Measurements from ENCODE around the gene RAD50. TPM values are rescaled to one million over a fixed set of nuclear protein-coding genes. Genes with fewer than 3 reads are reported as not detected.
A peak's percentile ranks its signal among the peaks of the same experiment; 100 is the strongest.
"Not testable (repeated sequence)": the region's sequence is repeated elsewhere in the genome, so short reads cannot be mapped to it uniquely, and the experiment has no call there.

The RAD50 gene
- total RNA-seq, 2 donors from 2014 or later, result 20.2 to 37.0 TPM

DNA sequence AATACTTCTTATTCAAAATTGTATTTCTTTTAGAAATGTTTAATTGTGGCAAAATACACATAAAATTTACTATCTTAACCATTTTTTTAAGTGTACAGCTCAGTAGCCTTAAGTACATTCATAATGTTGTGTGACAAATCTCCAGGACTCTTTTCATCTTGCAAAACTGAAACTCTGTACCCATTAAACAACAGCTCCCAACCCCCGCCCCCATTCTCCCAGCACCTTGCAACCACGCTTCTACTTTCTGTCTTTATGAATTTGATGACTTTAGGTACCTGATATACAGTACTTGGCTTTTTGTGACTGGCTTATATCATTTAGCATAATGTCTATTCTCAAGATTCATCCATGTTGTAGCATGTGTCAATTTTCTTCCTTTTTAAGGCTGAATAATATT, 10.7 kb upstream of the RAD50 start:
- 93% methylated on average over 2 of the region's 2 CpGs for WGBS
- TF ChIP-seq, protein P1, sequence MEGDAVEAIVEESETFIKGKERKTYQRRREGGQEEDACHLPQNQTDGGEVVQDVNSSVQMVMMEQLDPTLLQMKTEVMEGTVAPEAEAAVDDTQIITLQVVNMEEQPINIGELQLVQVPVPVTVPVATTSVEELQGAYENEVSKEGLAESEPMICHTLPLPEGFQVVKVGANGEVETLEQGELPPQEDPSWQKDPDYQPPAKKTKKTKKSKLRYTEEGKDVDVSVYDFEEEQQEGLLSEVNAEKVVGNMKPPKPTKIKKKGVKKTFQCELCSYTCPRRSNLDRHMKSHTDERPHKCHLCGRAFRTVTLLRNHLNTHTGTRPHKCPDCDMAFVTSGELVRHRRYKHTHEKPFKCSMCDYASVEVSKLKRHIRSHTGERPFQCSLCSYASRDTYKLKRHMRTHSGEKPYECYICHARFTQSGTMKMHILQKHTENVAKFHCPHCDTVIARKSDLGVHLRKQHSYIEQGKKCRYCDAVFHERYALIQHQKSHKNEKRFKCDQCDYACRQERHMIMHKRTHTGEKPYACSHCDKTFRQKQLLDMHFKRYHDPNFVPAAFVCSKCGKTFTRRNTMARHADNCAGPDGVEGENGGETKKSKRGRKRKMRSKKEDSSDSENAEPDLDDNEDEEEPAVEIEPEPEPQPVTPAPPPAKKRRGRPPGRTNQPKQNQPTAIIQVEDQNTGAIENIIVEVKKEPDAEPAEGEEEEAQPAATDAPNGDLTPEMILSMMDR (IDR thresholded peaks at IDR 0.05), result no peak
- TF ChIP-seq POLR2AphosphoS5 (IDR thresholded peaks at IDR 0.05), result no peak
- no peak for TF ChIP-seq POLR2A (IDR thresholded peaks at IDR 0.05)
- Histone ChIP-seq H3K36me3 (no peaks in the 10 kb centered on the region), H3K27ac (no peak overlapping the region), H3K4me3 (no peak overlapping the region), H3K9me3 (no peaks in the 10 kb centered on the region), H3K4me1 (replicated peaks) (no peaks in the 10 kb centered on the region), H3K27me3 (replicated peaks; ENCODE audit: insufficient read depth) (no peaks in the 10 kb centered on the region)
- intact Hi-C loops (cut with DNase I), result no loop called here
- DNase-seq (ENCODE audit: low spot score), result no peak

DNA sequence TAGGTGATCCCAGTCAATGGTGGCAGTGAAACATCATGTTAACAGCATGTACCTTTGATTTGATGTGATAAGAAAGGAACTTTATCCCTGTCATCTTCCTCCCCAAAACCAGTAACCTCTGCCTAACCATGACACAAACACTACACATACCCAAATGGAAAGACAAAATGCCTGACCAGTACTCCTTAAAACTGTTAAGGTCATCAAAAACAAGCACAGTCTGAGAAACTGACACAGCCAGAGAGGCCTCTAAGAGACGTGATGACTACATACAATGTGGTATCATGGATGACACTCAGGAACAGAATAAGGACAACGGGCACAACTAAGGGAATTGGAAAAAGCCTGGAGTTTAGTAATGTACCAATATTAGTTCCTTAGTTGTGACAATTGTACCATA, 9.5 kb upstream of the RAD50 start:
- Histone ChIP-seq H3K4me1 (replicated peaks) (no peaks in the 10 kb centered on the region), H3K36me3 (no peaks in the 10 kb centered on the region), H3K27me3 (replicated peaks; ENCODE audit: insufficient read depth) (no peaks in the 10 kb centered on the region), H3K4me3 (no peak overlapping the region), H3K9me3 (no peaks in the 10 kb centered on the region), H3K27ac (no peak overlapping the region)
- no peak for TF ChIP-seq POLR2A (IDR thresholded peaks at IDR 0.05)
- intact Hi-C loops (cut with DNase I), result no loop called here
- no peak for DNase-seq (ENCODE audit: low spot score)
- WGBS, result 81% methylated on average over 2 of the region's 2 CpGs

DNA sequence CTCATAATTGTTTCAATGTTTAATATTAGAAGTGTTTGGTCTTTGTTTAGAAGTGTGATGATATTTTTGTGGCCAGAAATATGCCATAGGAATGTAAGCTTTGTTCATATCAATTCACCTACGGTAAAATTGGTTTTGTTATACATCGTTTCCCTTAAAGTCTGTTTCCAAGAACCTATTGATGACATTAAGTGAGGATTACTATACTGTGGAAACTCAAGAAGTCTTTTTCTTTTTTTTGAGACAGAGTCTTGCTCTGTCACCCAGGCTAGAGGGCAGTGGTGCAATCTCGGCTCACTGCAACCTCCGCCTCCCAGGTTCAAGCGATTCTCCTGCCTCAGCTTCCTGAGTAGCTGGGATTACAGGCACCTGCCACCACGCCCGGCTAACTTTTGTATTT, 7.9 kb upstream of the RAD50 start:
- 92% methylated on average over 7 of the region's 7 CpGs for WGBS
- H3K4me3 ChIP-seq; intact Hi-C loops (cut with DNase I); H3K36me3 ChIP-seq; DNase-seq (ENCODE audit: low spot score); H3K27ac ChIP-seq; H3K4me1 ChIP-seq (replicated peaks); H3K27me3 ChIP-seq (replicated peaks; ENCODE audit: insufficient read depth); H3K9me3 ChIP-seq: not testable (repeated sequence)

DNA sequence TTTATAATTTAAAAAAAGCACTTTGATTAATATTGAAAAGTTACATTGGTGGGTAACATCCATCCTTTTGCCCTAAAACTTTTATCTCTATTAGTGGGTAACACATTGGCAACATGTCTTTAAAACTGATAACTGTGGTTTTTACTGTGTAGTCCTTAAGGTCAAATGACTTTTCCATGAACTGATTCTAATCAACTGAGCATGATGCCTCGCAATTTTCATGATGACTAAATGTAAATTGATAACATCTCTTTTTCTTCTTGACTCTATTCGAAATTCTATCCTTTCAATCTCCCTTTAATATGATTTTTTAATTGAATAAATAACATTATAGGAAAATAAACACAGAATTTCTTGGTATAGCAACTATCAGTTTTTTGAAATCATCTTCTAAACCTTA, 7.2 kb upstream of the RAD50 start:
- Histone ChIP-seq H3K36me3 (no peaks in the 10 kb centered on the region), H3K27me3 (replicated peaks; ENCODE audit: insufficient read depth) (no peaks in the 10 kb centered on the region), H3K4me3 (no peak overlapping the region), H3K9me3 (no peaks in the 10 kb centered on the region), H3K4me1 (replicated peaks) (no peaks in the 10 kb centered on the region), H3K27ac (no peak overlapping the region)
- DNase-seq (ENCODE audit: low spot score), result no peak
- TF ChIP-seq, protein P1 (IDR thresholded peaks at IDR 0.05), result no peak
- no peak for TF ChIP-seq POLR2AphosphoS5 (IDR thresholded peaks at IDR 0.05)
- TF ChIP-seq POLR2A (IDR thresholded peaks at IDR 0.05), result no peak
- intact Hi-C loops (cut with DNase I), result no loop called here
- 61% methylated on average over 2 of the region's 2 CpGs for WGBS

DNA sequence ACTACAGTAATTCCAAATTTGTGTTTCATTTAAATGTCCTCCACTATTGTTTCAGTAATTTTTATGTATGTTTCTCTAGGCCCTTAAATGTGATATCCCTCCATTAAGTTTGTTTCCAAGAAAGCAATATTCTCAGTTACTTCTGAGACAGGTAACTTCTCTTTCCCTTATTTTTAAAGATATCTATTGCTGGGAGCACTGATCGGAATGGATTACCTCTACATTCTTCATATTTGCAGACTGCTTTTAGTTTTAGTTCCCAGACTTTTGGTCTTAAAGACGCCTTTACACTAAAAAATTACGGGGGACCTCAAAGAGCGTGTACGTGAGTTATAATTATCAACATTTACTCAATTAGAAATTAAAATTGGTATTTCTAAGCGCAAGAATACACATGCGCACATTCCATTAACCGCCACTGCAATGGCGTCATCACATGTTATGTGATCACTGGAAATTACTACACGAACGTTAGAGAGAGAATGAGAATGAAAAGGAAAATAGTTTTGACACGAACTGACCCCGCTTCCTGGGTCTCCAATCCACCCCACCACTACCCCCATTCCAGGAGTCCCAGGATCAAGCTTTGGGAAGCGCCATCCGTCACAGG, 519 bp upstream of the RAD50 start:
- WGBS, result 44% methylated on average over 15 of the region's 15 CpGs
- peak overlapping the region; percentile 59 to 71 for H3K4me3 ChIP-seq
- DNase-seq (ENCODE audit: low spot score), result no peak
- intact Hi-C loops (cut with DNase I), result no loop called here
- H3K4me1 ChIP-seq (replicated peaks), result no peaks in the 10 kb centered on the region
- H3K9me3 ChIP-seq, result no peaks in the 10 kb centered on the region
- peak overlapping the region; percentile 77 to 81 for H3K27ac ChIP-seq
- TF ChIP-seq, protein P1 (IDR thresholded peaks at IDR 0.05), result no peak
- TF ChIP-seq POLR2A (IDR thresholded peaks at IDR 0.05) (no peak), POLR2AphosphoS5 (IDR thresholded peaks at IDR 0.05) (no peak)
- H3K27me3 ChIP-seq (replicated peaks; ENCODE audit: insufficient read depth), result no peaks in the 10 kb centered on the region
- H3K36me3 ChIP-seq, result no peaks in the 10 kb centered on the region

DNA sequence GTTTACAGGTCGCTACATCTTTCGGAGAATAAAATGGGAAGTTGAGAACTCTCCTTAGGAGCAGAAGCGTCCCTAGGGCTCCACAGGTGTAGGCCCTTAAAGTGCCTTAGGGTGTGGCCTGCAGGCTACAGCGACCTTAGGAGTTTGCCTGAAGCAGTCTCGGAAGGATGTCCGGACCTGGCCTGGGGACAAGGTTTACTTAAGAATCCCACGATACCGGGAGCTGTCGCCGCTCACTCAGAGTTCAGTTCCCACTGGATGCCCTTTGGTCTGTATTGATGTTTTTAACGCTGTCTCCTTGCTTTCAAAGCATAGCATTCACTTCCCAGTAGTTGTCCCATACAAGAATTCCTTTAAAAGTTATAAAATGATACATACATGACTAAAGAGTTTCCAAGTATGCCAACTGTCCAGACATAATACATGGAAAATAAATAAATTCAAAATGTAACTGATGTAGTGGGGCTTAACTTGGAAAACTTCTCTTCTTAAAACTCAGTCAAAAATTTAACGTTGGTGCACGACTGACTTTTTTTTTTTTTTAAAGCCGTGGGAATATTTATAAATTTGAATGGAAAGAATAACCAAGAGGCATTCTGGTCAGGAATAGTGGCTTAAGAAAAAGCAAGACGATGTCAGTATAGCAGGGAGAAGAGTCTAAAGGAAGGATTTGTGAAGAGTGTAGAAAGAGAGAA, 848 bp downstream of the RAD50 start:
- intact Hi-C loops (cut with DNase I), result no loop called here
- no peaks in the 10 kb centered on the region for H3K27me3 ChIP-seq (replicated peaks; ENCODE audit: insufficient read depth)
- 5% methylated on average over 15 of the region's 15 CpGs for WGBS

More for the DNA sequence above, 848 bp downstream of the RAD50 start:
- H3K9me3 ChIP-seq, result no peaks in the 10 kb centered on the region
- peak overlapping the region; percentile 59 to 71 for H3K4me3 ChIP-seq
- H3K36me3 ChIP-seq, result no peaks in the 10 kb centered on the region
- H3K4me1 ChIP-seq (replicated peaks), result no peaks in the 10 kb centered on the region
- TF ChIP-seq POLR2A (IDR thresholded peaks at IDR 0.05), result no peak
- H3K27ac ChIP-seq, result peak overlapping the region; percentile 77 to 81
- peak; percentile 14 for DNase-seq (ENCODE audit: low spot score)
